GM23338 (cell line): Measurements from ENCODE around the gene ZNHIT6. TPM values are rescaled to one million over a fixed set of nuclear protein-coding genes. Genes with fewer than 3 reads are reported as not detected.

Source experiments
- ATAC-seq: fragments of 200-7000 bp; cut with Tn5 transposase; 3 replicates; pipeline ENCODE4 v1.9.1; 2020
- DNase-seq: peaks from one replicate; pipeline ENCODE4 v3.0.0-alpha.2; 2015; ENCODE audit warnings: low spot score
- H2AFZ ChIP-seq: fragments of 200-600 bp; sonication (generic); 2 replicates; pipeline ENCODE4 v1.8.0; 2016; ENCODE audit warnings: antibody characterized with exemption, mild to moderate bottlenecking, moderate library complexity
- H3F3A ChIP-seq: fragments of 200-600 bp; sonication (generic); replicated peaks from 2 replicates; pipeline ENCODE4 v1.8.0; 2017; ENCODE audit warnings: antibody characterized with exemption, mixed run types, low read depth
- H3K27ac ChIP-seq: fragments of 200-600 bp; sonication (generic); 2 replicates; pipeline ENCODE4 v1.6.1; 2016; ENCODE audit warnings: low read depth
- H3K27me3 ChIP-seq: fragments of 200-600 bp; sonication (generic); 2 replicates; pipeline ENCODE4 v1.8.0; 2016; ENCODE audit warnings: mild to moderate bottlenecking, mixed run types, moderate library complexity; ENCODE audit not compliant: insufficient read depth
- H3K36me3 ChIP-seq: fragments of 200-600 bp; sonication (generic); 2 replicates; pipeline ENCODE4 v1.8.0; 2016; ENCODE audit warnings: mild to moderate bottlenecking; ENCODE audit not compliant: insufficient read depth
- H3K4me1 ChIP-seq: fragments of 200-600 bp; sonication (generic); 2 replicates; pipeline ENCODE4 v1.8.0; 2016; ENCODE audit warnings: mild to moderate bottlenecking, moderate library complexity; ENCODE audit not compliant: insufficient read depth
- H3K4me2 ChIP-seq: fragments of 200-600 bp; sonication (generic); 2 replicates; pipeline ENCODE4 v1.7.1; 2017; ENCODE audit warnings: mixed run types
- H3K4me3 ChIP-seq: fragments of 200-600 bp; sonication (generic); 2 replicates; pipeline ENCODE4 v1.6.1; 2016; ENCODE audit warnings: mixed run types
- H3K79me2 ChIP-seq: fragments of 200-600 bp; sonication (generic); replicated peaks from 2 replicates; pipeline ENCODE4 v1.8.0; 2017; ENCODE audit warnings: mild to moderate bottlenecking; ENCODE audit not compliant: insufficient read depth
- H3K9me2 ChIP-seq: fragments of 200-600 bp; sonication (generic); 2 replicates; pipeline ENCODE4 v1.8.0; 2017; ENCODE audit not compliant: insufficient read depth
- H4K20me1 ChIP-seq: fragments of 200-600 bp; sonication (generic); replicated peaks from 2 replicates; pipeline ENCODE4 v1.8.0; 2017; ENCODE audit warnings: mild to moderate bottlenecking; ENCODE audit not compliant: insufficient read depth
- H3K27ac Mint-ChIP-seq: 2 replicates; pipeline ENCODE4 v1.8.0; 2020; ENCODE audit warnings: inconsistent platforms, mild to moderate bottlenecking, moderate library complexity, mixed read lengths
- H3K27me3 Mint-ChIP-seq: 3 replicates; pipeline ENCODE4 v1.8.0; 2022; ENCODE audit warnings: low read depth, mild to moderate bottlenecking, moderate library complexity, mixed read lengths, inconsistent platforms; ENCODE audit not compliant: insufficient read depth, poor library complexity
- H3K36me3 Mint-ChIP-seq: 3 replicates; pipeline ENCODE4 v1.8.0; 2021; ENCODE audit warnings: low read depth, mild to moderate bottlenecking, inconsistent platforms, moderate library complexity, mixed read lengths
- H3K4me1 Mint-ChIP-seq: 3 replicates; pipeline ENCODE4 v1.8.0; 2020; ENCODE audit warnings: mild to moderate bottlenecking, inconsistent platforms, mixed read lengths
- H3K4me3 Mint-ChIP-seq: 3 replicates; pipeline ENCODE4 v1.8.0; 2021; ENCODE audit warnings: moderate library complexity, mild to moderate bottlenecking, inconsistent platforms, mixed read lengths
- H3K9me3 Mint-ChIP-seq: 3 replicates; pipeline ENCODE4 v1.8.0; 2020; ENCODE audit warnings: moderate library complexity, mild to moderate bottlenecking, inconsistent platforms, mixed read lengths
- CREB1 ChIP-seq: fragments of 250-450 bp; sonication (Bioruptor Pico); IDR thresholded peaks from 2 replicates; pipeline ENCODE4 v1.5.0; 2020; ENCODE audit warnings: low read depth, mild to moderate bottlenecking, moderate library complexity
- CTCF ChIP-seq, 2 experiments: fragments of 200-600 bp in 1 of 2; sonication (generic) in 1 of 2; conservative IDR thresholded peaks; 2 replicates each; pipeline versions ENCODE4 v1.5.1 to v1.6.1; 2016 to 2017; ENCODE audit warnings: antibody characterized with exemption in 2 of 2, low read depth in 2 of 2, mild to moderate bottlenecking in 2 of 2, moderate library complexity in 1 of 2
- ETS1 ChIP-seq: IDR thresholded peaks from 2 replicates; pipeline ENCODE4 v1.6.1; 2016; ENCODE audit warnings: antibody characterized with exemption
- EZH2 ChIP-seq: fragments of 200-600 bp; sonication (generic); IDR thresholded peaks from one replicate; pipeline ENCODE4 v1.8.0; 2017; ENCODE audit warnings: antibody characterized with exemption, mild to moderate bottlenecking, low read depth; ENCODE audit not compliant: unreplicated experiment
- NANOG ChIP-seq: IDR thresholded peaks from 2 replicates; pipeline ENCODE4 v1.6.1; 2016; ENCODE audit warnings: antibody characterized with exemption, borderline replicate concordance
- POLR2AphosphoS5 ChIP-seq: IDR thresholded peaks from 2 replicates; pipeline ENCODE4 v1.6.1; 2016; ENCODE audit warnings: antibody characterized with exemption, low read depth
- REST ChIP-seq: IDR thresholded peaks from one replicate; pipeline ENCODE4 v1.6.1; 2018; ENCODE audit warnings: antibody characterized with exemption; ENCODE audit not compliant: unreplicated experiment
- ZNF114 ChIP-seq: fragments of 250-450 bp; sonication (Bioruptor Pico); IDR thresholded peaks from 2 replicates; pipeline ENCODE4 v1.5.0; 2020; ENCODE audit warnings: mild to moderate bottlenecking, moderate library complexity
- ZNF331 ChIP-seq: fragments of 250-450 bp; sonication (Bioruptor Pico); IDR thresholded peaks from 2 replicates; pipeline ENCODE4 v1.5.0; 2020; ENCODE audit warnings: low read depth, mild to moderate bottlenecking, moderate library complexity
- polyA plus RNA-seq: library from polyadenylated mRNA; unstranded; fragments of >200 nt; fragmentation: Nextera tagmentation; extraction: Ambion mirVana; gene quantifications from 2 replicates; pipeline ENCODE4 v1.2.1, GENCODE V29; 2016
- total RNA-seq: library from RNA; depleted of rRNA; stranded (reverse); fragments of >200 nt; shearing (Covaris generic); gene quantifications from 2 replicates; pipeline ENCODE4 v1.2.3, GENCODE V29; 2014

The ZNHIT6 gene
- total and polyA plus RNA-seq, 2 experiments from 2014 or later: 17.3 to 20.9 TPM

GRCh38 chr1:85672031-85672660 lies 36.1 kb downstream of the ZNHIT6 start (continued):
- TF ChIP-seq REST: no peak
- TF ChIP-seq ZNF331 (CRISPR knock-in tag): no peak
- TF ChIP-seq CREB1 (CRISPR knock-in tag): no peak
- TF ChIP-seq CTCF (conservative IDR thresholded peaks at IDR 0.05; ENCODE audit: low read depth in 2 of 2): no peak
- TF ChIP-seq ETS1: no peak
- no peak for TF ChIP-seq ZNF114 (CRISPR knock-in tag)
- no peak for TF ChIP-seq POLR2AphosphoS5

DNA sequence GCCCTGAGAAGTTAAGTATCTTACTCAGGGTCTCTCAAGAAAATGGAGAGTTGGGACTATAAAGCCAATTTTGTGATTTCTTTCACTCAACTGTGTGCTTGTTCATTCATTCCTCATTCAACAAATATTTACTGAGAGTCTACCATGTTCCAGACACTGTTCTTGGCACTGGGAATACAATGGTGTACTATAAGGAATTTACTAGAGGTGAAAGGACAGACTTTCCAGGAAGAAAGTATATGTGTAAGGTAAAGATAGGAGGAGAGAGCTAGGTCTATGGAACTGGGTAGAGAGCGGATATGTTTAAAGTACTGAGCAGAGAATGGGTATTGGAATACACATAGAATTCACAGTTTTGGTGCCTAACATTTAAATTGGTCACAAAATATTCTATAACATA lies 42.3 kb downstream of the ZNHIT6 start:
- H3K27me3 Mint-ChIP-seq: no peaks in the 10 kb centered on the region
- Histone ChIP-seq H3K27ac (no peak overlapping the region), H3K4me3 (no peak overlapping the region), H2AFZ (no peak overlapping the region), H3K79me2 (no peaks in the 10 kb centered on the region), H3K4me2 (no peak overlapping the region), H3F3A (no peaks in the 10 kb centered on the region), H3K27me3 (no peaks in the 10 kb centered on the region), H4K20me1 (no peaks in the 10 kb centered on the region), H3K36me3 (no peaks in the 10 kb centered on the region), H3K9me2 (no peaks in the 10 kb centered on the region), H3K4me1 (peaks cover 15% of the 10 kb centered on the region)
- no peak overlapping the region for H3K27ac Mint-ChIP-seq
- ATAC-seq: no peak
- no peak overlapping the region for H3K4me3 Mint-ChIP-seq
- H3K4me1 Mint-ChIP-seq: peaks cover 18% of the 10 kb centered on the region
- no peaks in the 10 kb centered on the region; the same call in 1 of the 3 replicates for H3K36me3 Mint-ChIP-seq
- DNase-seq: no peak
- H3K9me3 Mint-ChIP-seq: no peaks in the 10 kb centered on the region
- TF ChIP-seq POLR2AphosphoS5 (no peak), CTCF (conservative IDR thresholded peaks at IDR 0.05; ENCODE audit: low read depth in 2 of 2) (no peak), ZNF114 (CRISPR knock-in tag) (no peak), EZH2 (no peak), CREB1 (CRISPR knock-in tag) (no peak), REST (no peak), NANOG (no peak)
